ENCODE results near the gene MMP24. TPM values are rescaled to one million over a fixed set of nuclear protein-coding genes. Genes with fewer than 3 reads are reported as not detected.
A peak's percentile ranks its signal among the peaks of the same experiment; 100 is the strongest.

MMP24 gene
- total and polyA plus RNA-seq, 2 of the 13 experiments (the other 11 are each of a cell fraction or from before 2014, with no cell fraction given) = 0.29 to 0.35 TPM

- peak; percentile 71 for TF ChIP-seq UBTF (CRISPR knock-in tag; IDR thresholded peaks at IDR 0.05)
- peak; percentile 96 for TF ChIP-seq ZSCAN20 (CRISPR knock-in tag; IDR thresholded peaks at IDR 0.05; ENCODE audit: borderline replicate concordance)
- peak; percentile 92 for TF ChIP-seq MTF1 (CRISPR knock-in tag; IDR thresholded peaks at IDR 0.05)
- TF ChIP-seq ARID4A (CRISPR knock-in tag; IDR thresholded peaks at IDR 0.05; ENCODE audit: borderline replicate concordance) = peak; percentile 91
- peak; percentile 97 for TF ChIP-seq MXI1 (IDR thresholded peaks at IDR 0.05; ENCODE audit: borderline replicate concordance, low read depth, low read length)
- no peak for TF ChIP-seq AGO1 (IDR thresholded peaks at IDR 0.05; ENCODE audit: low read depth, low read length, poor library complexity, severe bottlenecking)
- peak; percentile 93; the same call in 1 of the 2 replicates for TF ChIP-seq ZNF30 (CRISPR knock-in tag; IDR thresholded peaks at IDR 0.05)
- 0 out of 2 replicates have a peak, but pooled peaks have one; percentile 26 for TF ChIP-seq TARDBP (CRISPR knock-in tag; IDR thresholded peaks at IDR 0.05)
- TF ChIP-seq ZNF816 (CRISPR knock-in tag; IDR thresholded peaks at IDR 0.05; ENCODE audit: borderline replicate concordance) = peak; percentile 96; the same call in 1 of the 2 replicates
- TF ChIP-seq TOPORS (CRISPR knock-in tag; IDR thresholded peaks at IDR 0.05) = 0 out of 2 replicates have a peak, but pooled peaks have one; percentile 59
- no peak for TF ChIP-seq ZNF24 (IDR thresholded peaks at IDR 0.05)
- peak; percentile 75; the same call in 1 of the 2 replicates for TF ChIP-seq ZNF335 (CRISPR knock-in tag; IDR thresholded peaks at IDR 0.05)
- peak; percentile 87 for TF ChIP-seq ZNF556 (CRISPR knock-in tag; IDR thresholded peaks at IDR 0.05; ENCODE audit: borderline replicate concordance)
- peak; percentile 70 for TF ChIP-seq ONECUT2 (CRISPR knock-in tag; IDR thresholded peaks at IDR 0.05)
- TF ChIP-seq ZSCAN22 (CRISPR knock-in tag; IDR thresholded peaks at IDR 0.05) = peak; percentile 74; the same call in 1 of the 2 replicates
- peak; percentile 69; the same call in 1 of the 2 replicates for TF ChIP-seq MYPOP (CRISPR knock-in tag; IDR thresholded peaks at IDR 0.05)
- TF ChIP-seq RFX5 (IDR thresholded peaks at IDR 0.05; ENCODE audit: low read depth, low read length) = no peak
- 0 out of 4 replicates have a peak, but pooled peaks of 1 of the 2 experiments have one; percentile 17 for TF ChIP-seq ATF4 (CRISPR knock-in tag; IDR thresholded peaks at IDR 0.05)
- no peak for TF ChIP-seq POGZ (CRISPR knock-in tag; IDR thresholded peaks at IDR 0.05)
Measured at GRCh38 chr20:35226884-35227681, 593 bp downstream of the MMP24 start (continued).

Measured in HepG2 (cell line).